KOPT-K1 (cell line): Measurements from ENCODE around the gene STRN.

Experiments
- H3K27ac ChIP-seq: fragments of 200-600 bp; sonication (generic); 2 replicates; pipeline ENCODE4 v1.5.1; 2016; ENCODE audit warnings: antibody characterized with exemption, mild to moderate bottlenecking, low read depth, low read length; ENCODE audit not compliant: poor library complexity, severe bottlenecking
- H3K36me3 ChIP-seq: fragments of 200-600 bp; sonication (generic); 2 replicates; pipeline ENCODE4 v1.5.1; 2017; ENCODE audit warnings: antibody characterized with exemption, mild to moderate bottlenecking, low read length, moderate library complexity; ENCODE audit not compliant: insufficient read depth
- H3K9me3 ChIP-seq: fragments of 200-600 bp; sonication (generic); 2 replicates; pipeline ENCODE4 v1.5.1; 2017; ENCODE audit warnings: antibody characterized with exemption, low read length, mild to moderate bottlenecking; ENCODE audit not compliant: insufficient read depth, poor library complexity, severe bottlenecking

The STRN gene

GRCh38 chr2:36811071-36811470 lies 155.3 kb downstream of the STRN start:
- no peak overlapping the region for H3K27ac ChIP-seq
- H3K36me3 ChIP-seq: no peaks in the 10 kb centered on the region
- no peaks in the 10 kb centered on the region for H3K9me3 ChIP-seq

GRCh38 chr2:36809069-36809445 lies 157.3 kb downstream of the STRN start:
- no peaks in the 10 kb centered on the region for H3K36me3 ChIP-seq
- no peaks in the 10 kb centered on the region for H3K9me3 ChIP-seq
- no peak overlapping the region for H3K27ac ChIP-seq

GRCh38 chr2:36808386-36809068 lies 157.8 kb downstream of the STRN start:
- Histone ChIP-seq H3K9me3 (no peaks in the 10 kb centered on the region), H3K27ac (no peak overlapping the region), H3K36me3 (no peaks in the 10 kb centered on the region)

- no peaks in the 10 kb centered on the region for H3K36me3 ChIP-seq
- H3K27ac ChIP-seq: no peak overlapping the region
- H3K9me3 ChIP-seq: no peaks in the 10 kb centered on the region
These were observed 159.0 kb downstream of the STRN start for GRCh38 chr2:36807223-36807886.

- Histone ChIP-seq H3K9me3 (no peaks in the 10 kb centered on the region), H3K36me3 (no peaks in the 10 kb centered on the region), H3K27ac (no peak overlapping the region)
These were observed 160.6 kb downstream of the STRN start for GRCh38 chr2:36805635-36806224.

GRCh38 chr2:36802952-36803351 lies 163.4 kb downstream of the STRN start:
- Histone ChIP-seq H3K9me3 (no peaks in the 10 kb centered on the region), H3K27ac (no peak overlapping the region), H3K36me3 (no peaks in the 10 kb centered on the region)

- H3K27ac ChIP-seq: no peak overlapping the region
- no peaks in the 10 kb centered on the region for H3K9me3 ChIP-seq
- H3K36me3 ChIP-seq: no peaks in the 10 kb centered on the region
These were observed 165.2 kb downstream of the STRN start for GRCh38 chr2:36801088-36801487.

- Histone ChIP-seq H3K27ac (no peak overlapping the region), H3K9me3 (no peaks in the 10 kb centered on the region), H3K36me3 (no peaks in the 10 kb centered on the region)
These were observed 166.0 kb downstream of the STRN start for GRCh38 chr2:36800381-36800780.

- Histone ChIP-seq H3K27ac (no peak overlapping the region), H3K9me3 (no peaks in the 10 kb centered on the region), H3K36me3 (no peaks in the 10 kb centered on the region)
These were observed 167.6 kb downstream of the STRN start for GRCh38 chr2:36798724-36799123.

- H3K9me3 ChIP-seq: no peaks in the 10 kb centered on the region
- no peaks in the 10 kb centered on the region for H3K36me3 ChIP-seq
- no peak overlapping the region for H3K27ac ChIP-seq
These were observed 168.8 kb downstream of the STRN start for GRCh38 chr2:36797324-36798070.
